Stomach (tissue), 9 donors: Measurements from ENCODE around the gene NEK6. TPM values are rescaled to one million over a fixed set of nuclear protein-coding genes. Genes with fewer than 3 reads are reported as not detected.

ENCODE experiments used
- DNase-seq, 2 donors: peaks; one replicate each; pipeline versions ENCODE4 v3.0.0 to v3.0.0-alpha.2; 2013 to 2019
- H3K27ac ChIP-seq, 5 donors: fragments of 200-600 bp in 4 of 5; sonication (generic) in 4 of 5; one replicate each; pipeline ENCODE4 v1.5.1; 2013 to 2019; ENCODE audit warnings: mild to moderate bottlenecking in 1 of 5, moderate library complexity in 1 of 5
- H3K27me3 ChIP-seq, 3 donors: fragments of 200-600 bp; sonication (generic); one replicate each; pipeline ENCODE4 v1.5.1; 2017 to 2019; ENCODE audit warnings: mixed run types in 1 of 3
- H3K36me3 ChIP-seq, 4 donors: fragments of 200-600 bp; sonication (generic); 1 replicate in 3 of 4; 2 replicates in 1 of 4; pipeline ENCODE4 v1.5.1; 2016 to 2019
- H3K4me1 ChIP-seq, 4 donors: fragments of 200-600 bp; sonication (generic); one replicate each; pipeline ENCODE4 v1.5.1; 2016 to 2019
- H3K4me3 ChIP-seq, 4 donors: fragments of 200-600 bp; sonication (generic) in 3 of 4; one replicate each; pipeline ENCODE4 v1.5.1; 2016 to 2019; ENCODE audit warnings: mild to moderate bottlenecking in 1 of 4
- H3K9me3 ChIP-seq, 4 donors: fragments of 200-600 bp; sonication (generic); one replicate each; pipeline ENCODE4 v1.5.1; 2016 to 2019
- CTCF ChIP-seq, 7 experiments: fragments of 450-650 bp in 4 of 7; fragments of 200-600 bp in 3 of 7; sonication (generic) in 3 of 7; IDR thresholded peaks; one replicate each; pipeline ENCODE4 v1.5.1; 2016 to 2019; ENCODE audit warnings: antibody characterized with exemption in 7 of 7, control low read depth in 2 of 7, mild to moderate bottlenecking in 1 of 7
- EP300 ChIP-seq: sonication (generic); formaldehyde crosslinking; IDR thresholded peaks from one replicate; pipeline ENCODE4 v1.6.1; 2017; ENCODE audit warnings: antibody characterized with exemption
- POLR2A ChIP-seq, 4 donors: fragments of 450-650 bp; IDR thresholded peaks; one replicate each; pipeline ENCODE4 v1.6.1; 2016; ENCODE audit warnings: antibody characterized with exemption in 4 of 4, control low read depth in 2 of 4, mild to moderate bottlenecking in 1 of 4, moderate library complexity in 1 of 4
- POLR2AphosphoS5 ChIP-seq, 3 donors: sonication (generic); formaldehyde crosslinking; IDR thresholded peaks; one replicate each; pipeline ENCODE4 v1.6.1; 2016; ENCODE audit warnings: antibody characterized with exemption in 3 of 3
- WGBS, 5 donors: extraction: QIAGEN DNeasy Blood & Tissue Kit in 3 of 5; methylation state at CpG; one replicate each; pipeline versions ENCODE4 v1.1.5 to v1.1.7; 2013 to 2018; 5-methylcytosine and 5-hydroxymethylcytosine counted together
- intact Hi-C: fragments of 100-400 bp; cut with DNase I; formaldehyde crosslinking; loops from one replicate; pipeline ENCODE4 v1.15.1; 2023; ENCODE audit warnings: low total_unique reads
- polyA plus RNA-seq, 3 donors: library from polyadenylated mRNA; stranded (reverse); fragments of 200-250 nt; gene quantifications; one replicate each; pipeline ENCODE4 v1.2.3, GENCODE V29; 2013
- total RNA-seq, 5 donors: library from RNA; depleted of rRNA; stranded (reverse); fragments of >200 nt; gene quantifications; one replicate each; pipeline versions ENCODE4 v1.1.0 to v1.2.3, GENCODE V29; 2014 to 2016
- donor health status: healthy with polysubstance abuse.
- donor health status: Bipolar disorder and iron deficiency.
- donor health status: healthy.

NEK6 gene
- total and polyA plus RNA-seq, 8 donors: 6.0 to 76.8 (median 25.9) TPM

- no peak overlapping the region for H3K4me3 ChIP-seq
- H3K27me3 ChIP-seq: no peaks in the 10 kb centered on the region
- no peak overlapping the region for H3K27ac ChIP-seq
- intact Hi-C loops: no loop called here
- TF ChIP-seq CTCF (IDR thresholded peaks at IDR 0.05): no peak
- H3K9me3 ChIP-seq: no peaks in the 10 kb centered on the region
- DNase-seq: no peak
- peaks cover 0 to 20% (median 8%) of the 10 kb centered on the region in 4 donors for H3K4me1 ChIP-seq
- 79 to 89% (median 86%) methylated on average over 8 to 9 of the region's 9 CpGs for WGBS, 5 donors
- peaks cover 42 to 98% (median 90%) of the 10 kb centered on the region in 4 donors for H3K36me3 ChIP-seq
These were observed 88.1 kb downstream of the NEK6 start for GRCh38 chr9:124345751-124346281.

- TF ChIP-seq CTCF (IDR thresholded peaks at IDR 0.05): no peak
- no peak for TF ChIP-seq EP300
- TF ChIP-seq POLR2A (IDR thresholded peaks at IDR 0.05): no peak
- no peak for TF ChIP-seq POLR2AphosphoS5 (IDR thresholded peaks at IDR 0.05)
- peaks cover 0 to 20% (median 8%) of the 10 kb centered on the region in 4 donors for H3K4me1 ChIP-seq
- H3K36me3 ChIP-seq: peaks cover 49 to 98% (median 94%) of the 10 kb centered on the region in 4 donors
- no peak overlapping the region for H3K4me3 ChIP-seq
- no peaks in the 10 kb centered on the region for H3K9me3 ChIP-seq
- H3K27ac ChIP-seq: no peak overlapping the region
- H3K27me3 ChIP-seq: no peaks in the 10 kb centered on the region
- intact Hi-C loops: no loop called here
- DNase-seq: no peak
- 87 to 94% (median 87%) methylated on average over 17 to 34 of the region's 34 CpGs for WGBS, 5 donors
These were observed 88.8 kb downstream of the NEK6 start for GRCh38 chr9:124346347-124347163.

GRCh38 chr9:124347206-124347967, 89.6 kb downstream of the NEK6 start:
- WGBS, 5 donors: 83 to 90% (median 89%) methylated on average over 22 to 26 of the region's 26 CpGs
- no peaks in the 10 kb centered on the region for H3K9me3 ChIP-seq
- intact Hi-C loops: no loop called here
- no peak overlapping the region for H3K4me3 ChIP-seq
- H3K36me3 ChIP-seq: peaks cover 53 to 98% (median 94%) of the 10 kb centered on the region in 4 donors
- H3K27me3 ChIP-seq: no peaks in the 10 kb centered on the region
- TF ChIP-seq POLR2AphosphoS5 (IDR thresholded peaks at IDR 0.05): no peak
- TF ChIP-seq EP300: no peak
- no peak for TF ChIP-seq CTCF (IDR thresholded peaks at IDR 0.05)
- no peak for TF ChIP-seq POLR2A (IDR thresholded peaks at IDR 0.05)
- no peak overlapping the region for H3K27ac ChIP-seq
- H3K4me1 ChIP-seq: peaks cover 0 to 12% (median 7%) of the 10 kb centered on the region in 4 donors
- no peak for DNase-seq

- no peak for DNase-seq
- TF ChIP-seq POLR2A (IDR thresholded peaks at IDR 0.05) (no peak), CTCF (IDR thresholded peaks at IDR 0.05) (no peak), EP300 (no peak), POLR2AphosphoS5 (IDR thresholded peaks at IDR 0.05) (no peak)
These were observed 90.2 kb downstream of the NEK6 start for GRCh38 chr9:124347968-124348358.

More at GRCh38 chr9:124347968-124348358, 90.2 kb downstream of the NEK6 start:
- WGBS, 5 donors: 86 to 92% (median 90%) methylated on average over 4 to 8 of the region's 8 CpGs
- Histone ChIP-seq H3K4me3 (no peak overlapping the region), H3K9me3 (no peaks in the 10 kb centered on the region), H3K27ac (no peak overlapping the region), H3K36me3 (peaks cover 59 to 100% (median 97%) of the 10 kb centered on the region in 4 donors), H3K4me1 (peaks cover 0 to 7% (median 3%) of the 10 kb centered on the region in 4 donors), H3K27me3 (no peaks in the 10 kb centered on the region)
- intact Hi-C loops: no loop called here
